GM19043 (cell line): ENCODE data around the gene ASMTL.

Experiments used
- ATAC-seq: cut with Tn5 transposase; IDR thresholded peaks from one replicate; pipeline ENCODE4 v1.9.1; 2021; ENCODE audit warnings: low read depth; ENCODE audit not compliant: unreplicated experiment

ASMTL gene

DNA sequence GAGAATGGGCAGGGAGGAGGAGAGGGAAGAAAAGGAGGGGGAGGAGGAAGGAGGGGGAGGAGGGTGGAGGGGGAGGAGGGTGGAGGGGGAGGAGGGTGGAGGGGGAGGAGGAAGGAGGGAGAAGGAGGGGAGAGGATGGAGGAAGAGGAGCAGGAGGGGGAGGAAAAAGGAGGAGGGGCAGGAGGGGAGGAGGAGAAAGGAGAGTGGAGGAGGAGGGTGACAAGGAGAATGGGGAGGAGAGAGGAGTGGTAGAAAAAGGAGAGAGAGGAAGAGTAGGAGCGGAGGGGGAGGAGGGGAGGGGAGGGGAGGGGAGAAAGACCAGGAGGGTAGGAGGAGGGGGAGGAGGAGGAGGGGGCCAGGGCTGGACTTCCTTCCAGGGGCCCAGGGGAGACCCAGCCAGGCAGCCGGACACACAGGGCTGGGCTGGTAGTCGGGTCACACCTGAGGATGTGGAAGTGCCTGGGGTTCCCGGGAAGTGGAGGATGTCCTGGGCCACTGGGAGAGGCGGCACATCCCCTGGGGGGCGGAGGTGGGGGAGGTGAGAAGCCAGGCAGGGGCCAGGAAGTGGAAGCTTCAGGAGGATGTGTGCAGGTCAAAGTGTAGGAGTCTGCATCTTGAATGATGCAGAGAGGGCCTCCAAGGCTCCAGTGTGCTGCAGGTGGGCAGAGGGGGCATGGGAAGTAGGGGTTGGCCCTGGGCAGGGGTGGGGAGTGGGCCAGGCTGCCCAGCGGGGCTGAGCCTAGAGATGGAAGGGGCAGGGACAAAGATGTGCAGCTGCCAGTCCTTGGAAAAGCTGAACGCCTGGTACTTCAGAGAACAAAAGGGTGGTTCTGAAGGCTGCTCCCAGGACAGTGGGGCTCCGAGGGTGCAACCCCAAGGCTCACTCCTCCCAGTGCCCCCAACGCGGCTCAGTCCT lies 97.3 kb downstream of the ASMTL start:
- no peak for ATAC-seq

GRCh38 chrX:1354036-1355019 lies 98.4 kb downstream of the ASMTL start:
- ATAC-seq = no peak
